Activated CD4-positive, CD25-positive, alpha-beta regulatory T cell treated with anti-CD3 and anti-CD28 coated beads, Interleukin-2, amount 50 U/mL, for 72 hours (primary cell): Measurements from ENCODE around the gene DNASE1L3.

Source experiments
- DNase-seq: peaks from one replicate; pipeline ENCODE4 v3.0.0; 2021

DNASE1L3 gene

DNA sequence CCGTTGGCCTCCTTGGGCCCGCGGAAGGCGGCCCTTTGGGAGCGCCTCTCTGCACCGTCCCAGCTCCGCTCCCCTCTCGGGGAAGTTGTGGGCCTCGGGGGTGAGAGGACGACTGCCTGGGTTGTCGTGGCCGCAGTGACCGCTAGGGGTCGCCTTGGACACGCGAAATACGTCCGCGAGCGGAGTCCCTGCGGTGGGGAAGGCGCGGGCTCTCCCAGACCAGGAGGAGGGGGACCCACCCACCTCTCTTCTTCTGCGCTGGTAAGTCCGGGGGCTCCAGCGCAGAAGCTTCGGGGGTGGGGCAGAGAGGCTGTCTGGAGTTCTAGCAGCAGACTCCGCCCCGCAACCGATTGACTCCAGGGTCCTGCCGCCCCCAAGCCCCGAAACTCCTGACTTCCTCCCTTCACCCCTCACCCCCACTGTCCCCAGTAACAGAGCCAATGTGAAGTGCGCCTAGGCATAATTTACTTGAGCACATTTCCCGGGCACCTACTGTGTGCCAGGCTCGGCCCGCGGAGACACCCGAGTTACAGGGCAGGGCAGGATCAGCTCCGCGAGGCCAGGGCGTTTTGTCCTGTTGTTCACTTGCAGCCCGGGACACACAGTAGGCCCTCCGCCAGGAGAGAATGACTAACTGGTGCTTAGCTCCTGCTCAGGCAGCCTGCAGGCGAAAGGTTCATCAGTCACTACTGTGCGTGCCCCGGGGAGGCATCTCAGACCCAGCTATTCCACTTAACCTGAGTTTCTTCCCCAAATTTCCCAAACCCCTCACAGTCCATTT is 32.8 kb downstream of the DNASE1L3 start:
- DNase-seq = peak; percentile 93

DNA sequence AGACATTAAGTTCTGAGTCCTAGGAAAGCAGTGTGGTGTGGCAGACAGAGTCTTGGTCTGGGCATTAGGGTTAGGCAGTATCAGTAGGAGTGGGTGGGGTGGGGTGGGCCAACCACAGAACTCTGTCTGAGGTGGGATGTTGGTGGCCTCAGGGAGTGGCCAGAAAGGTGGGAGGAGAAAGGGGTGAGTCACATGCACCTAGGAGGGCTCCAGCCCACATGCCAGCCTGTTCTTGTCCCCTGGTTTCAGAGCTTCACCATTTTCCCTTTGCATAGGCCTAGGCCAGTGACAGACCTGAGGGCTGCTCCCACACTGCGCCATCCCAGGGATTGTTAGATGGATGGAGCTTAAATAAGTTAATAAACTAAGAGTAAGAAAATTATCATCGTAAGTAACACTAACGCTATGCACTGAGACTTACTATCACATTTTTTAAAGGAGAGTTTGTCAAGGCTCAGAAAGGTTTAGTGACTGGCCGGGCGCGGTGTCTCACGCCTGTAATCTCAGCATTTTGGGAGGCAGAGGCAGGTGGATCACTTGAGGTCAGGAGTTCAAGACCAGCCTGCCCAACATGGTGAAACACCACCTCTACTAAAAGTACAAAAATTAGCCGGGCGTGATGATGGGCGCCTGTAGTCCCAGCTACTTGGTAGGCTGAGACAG is 33.8 kb downstream of the DNASE1L3 start:
- DNase-seq = no peak

DNA sequence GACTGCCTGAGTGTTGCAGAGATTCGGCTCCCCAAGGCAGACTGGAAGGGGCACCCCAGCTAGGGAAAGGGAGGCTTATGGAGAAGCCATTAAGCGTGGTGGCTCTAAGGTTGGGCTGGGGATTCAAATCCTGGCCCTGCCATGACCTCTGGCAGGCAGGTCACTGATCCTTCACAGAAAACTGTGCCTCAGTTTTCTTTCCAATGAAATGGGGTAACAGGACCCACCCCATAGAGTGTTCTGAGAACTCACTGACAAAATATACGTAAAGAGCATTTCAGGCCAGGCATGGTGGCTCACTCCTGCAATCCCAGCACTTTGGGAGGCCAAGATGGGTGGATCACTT is 34.6 kb downstream of the DNASE1L3 start:
- DNase-seq = no peak

DNA sequence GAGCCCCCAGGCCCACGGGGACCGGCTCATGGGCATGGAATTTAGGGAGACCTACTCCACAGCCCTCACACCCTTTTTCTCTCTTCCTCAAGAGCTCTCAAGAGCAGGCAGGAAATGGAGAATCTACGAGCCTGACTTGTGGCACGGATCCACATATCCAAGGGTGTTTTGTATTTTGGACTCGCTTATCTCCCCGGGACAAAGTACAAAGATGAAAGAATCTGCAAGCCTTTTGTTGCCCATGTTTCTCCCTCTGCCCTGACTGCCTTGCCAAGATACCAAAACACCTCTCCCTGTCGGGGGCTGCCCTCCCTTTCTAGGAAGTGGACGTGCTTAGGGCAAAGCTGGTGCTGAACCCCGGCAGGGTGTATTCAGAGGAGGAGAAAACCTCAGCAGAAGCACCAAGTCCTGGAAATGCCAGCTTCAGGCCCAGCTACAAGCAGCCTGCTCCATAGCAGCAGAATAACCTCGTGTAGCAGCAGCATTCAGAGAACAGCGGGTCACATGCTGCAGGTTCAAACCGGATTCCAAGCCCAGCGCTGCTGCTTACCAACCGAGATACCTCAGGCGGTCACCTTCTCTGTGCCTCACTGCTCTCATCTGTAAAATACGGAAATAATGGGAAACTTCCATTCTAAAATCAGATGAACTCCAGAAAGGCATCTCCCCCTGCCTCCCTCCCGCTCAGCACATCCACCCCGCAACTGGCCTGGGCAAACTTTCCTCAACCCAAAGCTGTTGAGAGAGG is 35.2 kb downstream of the DNASE1L3 start:
- no peak for DNase-seq

DNA sequence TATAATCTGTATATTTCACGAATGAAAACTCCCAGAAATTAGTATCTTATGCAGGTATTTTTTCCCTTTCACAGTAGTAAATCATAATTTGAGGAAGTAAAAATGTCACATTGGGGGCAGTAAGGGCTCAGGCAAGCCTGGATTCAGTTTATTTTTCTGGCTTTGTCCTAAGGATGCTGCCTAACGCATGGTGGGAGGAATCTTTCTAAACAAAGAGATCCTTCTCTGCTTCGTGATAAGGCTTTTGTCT is 35.7 kb downstream of the DNASE1L3 start:
- DNase-seq = no peak

DNA sequence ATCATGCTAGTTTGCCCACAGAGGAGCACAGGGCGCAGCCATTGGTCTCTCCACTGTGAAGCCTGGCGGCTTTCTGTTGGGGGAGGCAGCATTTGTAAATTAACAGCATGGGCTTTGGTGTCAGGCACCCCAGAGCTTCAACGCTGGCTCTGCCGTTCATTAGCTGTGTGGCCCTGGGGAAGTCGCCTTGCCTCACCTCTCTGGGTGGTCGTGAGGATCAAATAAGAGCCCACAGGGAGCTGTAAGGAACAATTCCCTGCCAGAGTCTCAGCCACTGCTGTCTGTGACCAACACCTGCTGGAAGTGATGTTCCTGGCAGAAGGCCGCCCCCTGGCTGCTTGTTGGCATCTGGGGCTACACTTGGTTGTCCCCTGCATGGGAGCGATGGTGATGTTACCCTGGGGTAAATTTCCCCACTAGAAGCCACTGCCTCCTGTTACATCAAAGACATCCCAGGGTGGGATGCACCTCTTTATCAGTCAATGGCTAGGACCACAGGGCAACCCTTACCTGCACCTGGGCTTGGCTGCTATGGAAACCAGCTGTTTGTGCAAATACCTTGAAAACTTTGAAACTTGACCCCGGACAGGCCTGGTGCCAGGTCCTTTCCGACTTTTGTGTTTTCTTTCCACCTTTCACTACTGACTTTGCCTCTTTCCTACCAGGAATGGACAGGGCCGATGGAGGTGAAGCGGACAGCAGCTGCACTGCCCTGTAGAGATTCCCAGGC is 36.9 kb downstream of the DNASE1L3 start:
- DNase-seq = no peak

DNA sequence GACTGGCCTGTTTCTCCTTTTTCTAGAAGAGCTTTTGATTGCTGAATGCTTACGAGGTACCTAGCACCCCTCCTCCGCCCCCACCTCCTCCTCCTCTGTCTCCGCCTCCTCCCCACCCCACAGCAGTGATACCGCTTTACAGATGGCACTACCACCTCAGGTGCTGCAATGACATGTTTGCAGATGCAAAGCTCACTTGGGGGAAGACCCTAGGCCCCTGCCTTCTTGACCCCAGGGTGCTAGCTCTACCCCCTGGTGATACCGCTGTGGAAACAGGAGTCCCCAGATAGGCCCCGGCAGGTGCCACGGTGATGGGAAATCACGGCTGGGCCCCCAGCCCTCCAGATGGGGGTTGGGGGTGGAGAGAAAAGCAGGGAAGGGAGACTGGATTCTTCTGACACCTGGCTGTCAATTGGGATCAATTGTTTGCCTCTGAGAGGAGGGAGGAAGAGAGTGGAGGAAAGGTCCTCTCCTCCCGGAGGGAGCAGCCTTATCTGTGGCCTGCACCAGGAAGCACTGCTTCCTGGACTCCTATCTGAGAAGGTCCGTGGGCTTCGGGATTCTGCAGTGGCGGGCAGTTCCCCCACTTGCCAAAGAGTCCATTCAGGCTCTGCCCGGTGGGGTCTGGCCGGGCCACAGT is 37.6 kb downstream of the DNASE1L3 start:
- DNase-seq = no peak

DNA sequence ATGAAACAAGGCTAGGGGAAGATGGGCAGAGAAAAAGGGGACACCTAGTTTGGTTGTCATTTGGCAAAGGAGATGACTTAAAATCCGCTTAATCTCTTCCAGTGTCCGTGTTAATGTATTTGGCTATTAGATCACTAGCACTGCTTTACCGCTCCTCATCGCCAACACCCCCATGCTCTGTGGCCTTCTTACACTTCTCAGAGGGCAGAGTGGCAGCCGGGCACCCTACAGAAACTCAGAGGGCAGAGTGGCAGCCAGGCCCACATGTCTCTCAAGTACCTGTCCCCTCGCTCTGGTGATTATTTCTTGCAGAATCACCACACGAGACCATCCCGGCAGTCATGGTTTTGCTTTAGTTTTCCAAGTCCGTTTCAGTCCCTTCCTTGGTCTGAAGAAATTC is 39.6 kb downstream of the DNASE1L3 start:
- no peak for DNase-seq

DNA sequence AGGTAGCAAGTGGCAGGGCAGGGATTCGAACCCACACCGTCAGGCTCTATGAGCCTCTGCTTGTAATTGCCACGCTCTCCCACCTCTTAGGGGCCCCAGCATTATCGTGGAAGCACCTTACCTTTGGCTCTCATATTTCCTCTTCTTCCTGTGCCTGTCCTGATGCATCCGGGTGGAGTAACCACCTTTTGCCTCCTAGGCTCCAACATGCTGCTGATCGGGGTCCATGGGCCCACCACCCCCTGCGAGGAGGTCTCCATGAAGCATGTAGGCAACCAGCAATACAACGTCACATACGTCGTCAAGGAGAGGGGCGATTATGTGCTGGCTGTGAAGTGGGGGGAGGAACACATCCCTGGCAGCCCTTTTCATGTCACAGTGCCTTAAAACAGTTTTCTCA is 40.4 kb downstream of the DNASE1L3 start:
- no peak for DNase-seq

DNA sequence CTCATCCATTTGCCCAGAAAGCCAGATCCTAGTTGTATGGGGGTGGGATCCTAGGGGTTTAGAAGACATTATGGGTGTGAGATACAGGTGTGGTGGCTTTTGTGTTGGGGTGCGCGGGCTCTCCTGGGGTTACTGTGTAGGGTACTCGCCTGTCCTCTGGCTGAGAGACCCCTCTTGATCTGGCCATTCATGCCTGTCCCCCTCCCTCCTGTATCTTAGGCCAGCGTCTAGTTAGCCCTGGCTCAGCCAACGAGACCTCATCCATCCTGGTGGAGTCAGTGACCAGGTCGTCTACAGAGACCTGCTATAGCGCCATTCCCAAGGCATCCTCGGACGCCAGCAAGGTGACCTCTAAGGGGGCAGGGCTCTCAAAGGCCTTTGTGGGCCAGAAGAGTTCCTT is 41.4 kb downstream of the DNASE1L3 start:
- no peak for DNase-seq

DNA sequence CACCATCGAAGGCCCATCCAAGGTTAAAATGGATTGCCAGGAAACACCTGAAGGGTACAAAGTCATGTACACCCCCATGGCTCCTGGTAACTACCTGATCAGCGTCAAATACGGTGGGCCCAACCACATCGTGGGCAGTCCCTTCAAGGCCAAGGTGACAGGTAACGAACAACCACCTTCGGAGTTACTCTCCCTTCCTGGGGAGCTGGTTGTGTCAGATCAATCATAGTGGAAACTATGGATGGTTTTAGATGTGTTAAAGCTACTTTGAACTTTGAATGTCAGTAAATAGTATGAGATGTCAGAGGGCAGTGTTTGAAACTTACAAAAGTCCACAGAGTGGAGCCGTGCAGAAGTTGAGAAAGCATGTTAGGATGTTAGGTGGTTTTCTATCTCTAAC is 42.3 kb downstream of the DNASE1L3 start:
- DNase-seq = no peak

DNA sequence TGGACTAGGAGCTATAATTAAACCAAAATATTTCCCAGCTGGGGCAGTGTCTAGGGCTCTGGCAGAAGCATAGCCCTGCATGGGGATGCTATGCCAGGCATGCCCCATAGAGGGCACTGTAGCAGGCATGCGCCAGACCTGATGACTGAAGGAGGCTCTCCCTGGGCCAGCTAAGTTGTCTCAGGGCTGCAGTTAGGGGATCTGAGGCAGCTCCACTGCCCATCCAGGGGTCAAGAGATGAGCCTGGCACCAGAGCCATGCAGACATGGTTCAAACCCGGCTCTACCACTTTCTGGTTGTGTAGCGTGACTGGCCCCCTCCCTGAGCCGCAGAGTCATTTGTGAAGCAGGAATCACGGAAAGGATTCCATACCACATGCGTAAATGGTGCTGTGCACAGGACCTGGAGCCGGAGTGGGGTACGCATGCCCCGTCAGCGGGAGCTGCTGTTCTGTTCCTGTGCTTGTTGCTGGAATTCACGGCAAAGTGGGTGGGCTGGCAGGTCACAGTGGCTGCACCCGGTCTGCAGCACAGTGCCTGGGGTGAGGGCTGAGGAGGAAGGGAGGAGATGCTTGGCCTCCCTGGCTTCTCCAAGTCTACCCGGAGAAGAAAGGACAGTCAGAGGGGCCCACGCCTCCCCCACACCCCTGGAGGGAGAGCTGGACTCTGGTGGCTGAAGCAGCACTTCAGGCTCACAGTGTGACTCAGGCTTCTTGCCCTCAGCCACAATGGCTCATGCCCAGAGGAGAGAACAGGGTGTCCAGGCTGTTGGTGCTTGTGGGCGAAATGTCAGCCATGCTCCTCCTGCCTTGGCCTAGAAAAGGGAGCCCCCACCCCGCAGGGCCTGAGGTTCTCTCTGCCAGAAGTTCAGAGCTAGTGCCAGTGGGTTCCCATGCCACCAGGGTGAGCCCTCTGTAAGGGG is 43.1 kb downstream of the DNASE1L3 start:
- DNase-seq = peak; percentile 74

DNA sequence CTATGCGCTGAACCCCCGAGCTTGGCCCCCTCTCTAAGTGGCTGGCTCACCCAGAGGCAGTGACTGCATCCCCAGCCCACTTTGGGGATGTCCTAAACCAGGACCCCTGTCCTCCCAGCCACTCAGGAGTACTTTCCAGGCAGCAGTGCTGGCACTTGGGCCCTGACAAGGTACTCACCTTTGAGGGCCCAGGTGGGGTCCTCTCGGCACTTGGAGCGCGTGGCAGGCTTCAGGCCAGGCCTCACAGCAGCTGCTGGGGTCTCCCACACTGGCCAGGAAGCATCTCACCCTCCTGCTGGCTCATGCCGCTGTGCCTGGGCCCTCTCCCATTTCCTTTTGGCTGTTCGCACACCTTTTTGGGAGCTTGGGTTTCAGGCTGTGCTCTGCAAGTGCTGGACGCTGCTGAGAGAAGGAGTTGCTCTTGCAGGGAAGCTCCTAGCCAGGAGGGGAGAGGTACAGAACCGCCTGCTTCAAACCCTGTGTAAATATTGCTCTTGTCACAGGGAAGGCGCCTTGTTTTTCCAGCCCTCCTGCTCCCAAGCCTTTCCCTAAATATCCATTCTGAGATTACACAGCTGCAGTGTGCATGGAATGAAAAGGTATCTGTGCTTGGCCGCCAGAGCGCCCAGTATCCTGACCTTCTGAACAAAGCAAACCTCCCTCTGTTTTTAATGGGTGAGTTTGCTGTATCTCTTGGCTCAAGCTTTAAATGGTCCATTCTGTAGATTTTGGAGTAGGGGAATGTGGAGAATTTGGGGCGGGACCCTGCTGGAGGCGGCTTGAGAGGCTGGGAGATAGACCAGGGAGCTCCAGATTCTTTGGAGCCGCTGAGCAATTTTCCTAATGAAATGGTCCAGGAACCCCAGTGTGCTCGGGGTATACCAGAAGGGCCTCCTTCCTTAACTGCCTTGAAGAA is 45.6 kb downstream of the DNASE1L3 start:
- no peak for DNase-seq

DNA sequence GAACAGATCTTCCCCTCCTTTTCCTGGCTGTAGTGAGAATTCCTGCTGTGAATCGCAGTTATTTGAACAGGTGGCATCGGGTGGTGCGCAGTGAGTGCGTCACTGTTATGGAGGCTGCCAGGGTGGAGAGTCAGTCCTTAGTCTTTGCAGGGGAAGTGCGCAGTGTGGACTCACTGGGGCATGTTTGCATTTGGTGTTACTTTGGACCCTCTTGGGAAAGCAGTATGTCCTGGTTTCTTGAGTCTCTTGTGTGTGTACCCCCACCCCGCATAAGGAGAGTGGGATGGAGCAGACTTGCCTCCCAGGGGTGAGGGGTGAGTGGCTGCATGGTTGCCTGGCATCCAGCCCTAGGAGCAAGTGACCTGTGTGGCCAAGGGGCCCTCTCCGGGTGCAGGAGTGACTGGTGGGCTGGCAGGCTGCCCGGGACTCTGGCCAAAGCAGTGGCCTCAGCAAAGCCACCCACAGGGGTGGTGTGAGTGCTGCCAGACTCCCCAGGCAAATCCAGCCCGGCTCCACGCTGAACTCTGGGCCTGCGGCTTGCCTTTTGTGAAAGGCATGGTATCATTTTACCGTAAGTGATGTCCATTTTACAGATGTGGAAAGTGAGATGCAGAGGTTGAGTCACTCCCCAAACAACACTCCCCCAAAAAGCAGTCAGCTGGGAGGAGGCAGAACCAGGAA is 46.4 kb downstream of the DNASE1L3 start:
- no peak for DNase-seq

DNA sequence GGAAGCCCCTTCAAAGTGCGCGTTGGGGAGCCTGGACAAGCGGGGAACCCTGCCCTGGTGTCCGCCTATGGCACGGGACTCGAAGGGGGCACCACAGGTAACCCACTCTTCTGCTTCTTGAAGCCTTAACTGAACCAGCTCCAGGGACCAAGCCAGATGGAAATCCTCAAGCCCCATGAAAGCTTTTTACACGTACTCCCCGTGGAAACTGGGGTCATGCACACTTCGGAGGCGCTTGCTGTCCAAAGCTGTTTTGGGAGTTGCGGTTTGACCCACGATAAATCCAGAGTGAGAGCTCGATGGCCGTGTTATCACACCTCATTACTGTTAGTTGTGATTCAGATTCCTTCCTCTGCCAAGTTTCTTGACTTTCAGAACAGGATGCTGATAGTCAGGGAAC is 47.5 kb downstream of the DNASE1L3 start:
- no peak for DNase-seq

DNA sequence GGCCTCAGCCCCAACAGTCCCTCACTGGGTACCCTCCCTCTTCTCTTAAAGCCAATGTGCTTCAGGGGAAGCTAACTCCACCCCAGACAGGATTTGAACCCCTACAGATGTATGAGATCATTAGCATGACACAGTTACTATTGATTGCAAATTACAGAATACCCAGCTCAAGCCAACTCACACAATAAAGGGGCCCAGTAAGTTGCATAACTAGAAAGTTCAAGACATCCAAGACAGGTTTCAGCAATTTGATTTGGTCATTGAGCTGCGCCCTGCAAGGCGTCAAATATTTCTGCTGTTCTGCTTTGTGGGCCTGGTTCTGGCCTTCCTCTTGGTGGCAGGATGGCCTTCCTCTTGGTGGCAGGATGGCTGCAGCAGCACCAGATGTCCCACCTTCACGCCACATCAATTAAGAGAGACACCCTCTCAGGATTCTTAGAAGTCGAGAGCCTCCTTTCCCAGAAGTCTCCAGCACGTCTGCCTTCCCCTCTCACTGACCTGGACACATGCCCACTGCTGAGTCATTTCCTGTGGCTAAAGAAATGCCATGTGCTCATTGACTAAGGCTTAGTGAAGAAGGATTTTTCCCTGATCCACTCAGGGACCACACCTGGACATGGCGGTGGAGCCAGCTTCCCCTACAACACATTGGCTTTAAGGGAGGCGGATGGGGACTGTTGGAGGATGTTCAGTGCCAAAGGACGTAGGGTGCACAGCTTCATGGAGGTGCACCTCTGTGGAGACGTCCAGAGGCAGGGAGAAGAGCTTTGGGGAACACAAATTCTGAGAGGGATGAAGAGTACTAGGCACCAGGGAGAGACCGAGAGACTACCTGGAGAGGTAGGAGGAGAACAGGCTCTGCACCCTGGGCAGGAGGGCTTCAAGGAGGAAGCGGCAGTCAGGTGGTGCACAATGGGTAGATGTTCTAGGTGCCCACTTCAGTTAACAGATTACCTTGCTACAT is 49.1 kb downstream of the DNASE1L3 start:
- DNase-seq = no peak

DNA sequence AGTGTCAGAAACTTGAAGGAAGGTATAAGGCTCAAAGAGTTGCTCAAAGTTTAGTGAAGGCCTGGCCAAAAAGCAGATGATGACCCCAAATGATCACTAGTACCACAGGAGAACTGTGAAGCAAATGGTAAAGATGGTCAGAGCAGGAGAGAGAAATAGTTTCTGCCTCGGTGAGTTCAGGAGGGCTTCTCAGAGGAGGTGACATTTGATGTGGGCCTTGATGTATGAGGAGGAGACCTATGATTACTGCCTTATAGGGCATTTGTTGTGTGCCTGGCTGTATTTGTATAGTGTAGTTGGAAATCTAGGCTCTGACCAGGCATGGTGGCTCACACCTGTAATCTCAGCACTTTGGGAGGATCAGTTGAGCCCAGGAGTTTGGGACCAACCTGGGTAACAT is 50.4 kb downstream of the DNASE1L3 start:
- no peak for DNase-seq

DNA sequence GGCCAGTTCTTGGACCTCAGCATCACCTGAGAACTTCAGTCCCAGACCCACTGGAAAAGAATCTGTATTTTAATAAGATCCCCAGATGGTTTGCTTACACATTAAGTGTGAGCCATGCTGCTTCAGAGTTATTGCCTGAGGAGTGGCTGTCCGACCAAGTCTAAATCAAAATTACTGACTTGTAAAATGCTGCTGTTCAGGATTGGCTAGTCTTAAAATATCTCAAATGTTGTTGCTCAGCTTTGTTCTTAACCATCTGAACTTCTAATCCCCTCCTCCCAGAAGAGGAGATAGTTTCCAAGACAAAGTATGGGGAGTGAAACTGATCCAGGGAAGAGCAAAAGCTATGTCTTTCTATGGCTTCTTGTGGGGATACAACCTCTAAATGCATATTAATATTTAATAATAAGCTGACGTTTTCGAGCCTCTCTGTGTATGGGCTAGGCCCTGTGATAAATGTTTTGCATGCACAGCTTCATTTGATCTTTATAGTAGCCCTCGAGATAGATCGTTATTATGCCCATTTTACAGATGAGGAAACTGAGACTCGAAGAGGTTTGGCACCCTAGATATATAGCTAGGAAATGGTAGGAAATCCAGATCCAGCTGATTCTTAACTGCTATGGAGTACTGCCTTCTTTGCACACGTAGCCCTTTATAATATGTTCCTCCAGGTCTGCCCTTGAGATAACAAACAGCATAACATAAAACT is 52.2 kb downstream of the DNASE1L3 start:
- DNase-seq = no peak
